Panc1 (cell line): ENCODE measurements around the gene RAB11FIP3. TPM values are rescaled to one million over a fixed set of nuclear protein-coding genes. Genes with fewer than 3 reads are reported as not detected.
A peak's percentile ranks its signal among the peaks of the same experiment; 100 is the strongest.

Source experiments
- ATAC-seq: fragments of 200-7000 bp; cut with Tn5 transposase; 2 replicates; pipeline ENCODE4 v1.9.1; 2020; ENCODE audit warnings: mild to moderate bottlenecking, moderate library complexity
- Bru-seq: library from RNA; stranded (reverse); fragments of 400-500 nt; gene quantifications from one replicate; lab custom pipeline; 2021; lab: Mats Ljungman, UMichigan
- BruChase-seq, 2 experiments: library from RNA; stranded (reverse); fragments of 400-500 nt; gene quantifications; one replicate each; lab custom pipeline; 2021; lab: Mats Ljungman, UMichigan
- BruUV-seq: library from RNA; stranded (reverse); fragments of 400-500 nt; replicated peaks from 2 replicates; lab custom pipeline; 2021; lab: Mats Ljungman, UMichigan
- CTCF ChIA-PET: fragments of 300-600 bp; sonication (Branson Sonifier 250); formaldehyde crosslinking; loops from one replicate; lab custom pipeline; 2022; ENCODE audit warnings: antibody characterized with exemption; lab: Charles Lee
- POLR2A ChIA-PET: fragments of 300-600 bp; sonication (Branson Sonifier 250); formaldehyde crosslinking; loops from one replicate; lab custom pipeline; 2022; ENCODE audit warnings: antibody characterized with exemption; lab: Charles Lee
- DNase-seq: peaks from one replicate; pipeline ENCODE4 v3.0.0-alpha.2; 2010; ENCODE audit warnings: low read depth, low spot score
- H3K27ac ChIP-seq: 2 replicates; pipeline ENCODE4 v1.5.1; 2011; ENCODE audit warnings: mild to moderate bottlenecking, low read length, inconsistent platforms
- H3K27me3 ChIP-seq: fragments of 200-500 bp; sonication (Bioruptor generic); 2 replicates; pipeline ENCODE4 v1.6.0; 2014; ENCODE audit warnings: low read length, inconsistent platforms; ENCODE audit not compliant: control insufficient read depth, insufficient read depth
- H3K36me3 ChIP-seq: fragments of 200-500 bp; sonication (Bioruptor generic); 2 replicates; pipeline ENCODE4 v1.5.1; 2014; ENCODE audit warnings: inconsistent platforms, mild to moderate bottlenecking, low read length, moderate library complexity; ENCODE audit not compliant: control insufficient read depth, insufficient read depth
- H3K4me1 ChIP-seq: 2 replicates; pipeline ENCODE4 v1.5.1; 2011; ENCODE audit warnings: inconsistent platforms, mild to moderate bottlenecking, low read length, moderate library complexity; ENCODE audit not compliant: control insufficient read depth, insufficient read depth
- H3K4me3 ChIP-seq, 2 experiments: 2 replicates each; pipeline ENCODE4 v1.5.1; 2011 to 2012; ENCODE audit warnings: low read depth in 2 of 2, low read length in 2 of 2, mild to moderate bottlenecking in 2 of 2, inconsistent platforms in 1 of 2, moderate library complexity in 1 of 2
- H3K9me3 ChIP-seq: fragments of 200-500 bp; sonication (Bioruptor generic); 2 replicates; pipeline ENCODE4 v1.5.1; 2014; ENCODE audit warnings: low read depth, mild to moderate bottlenecking, inconsistent platforms, low read length, moderate library complexity; ENCODE audit not compliant: control insufficient read depth, insufficient read depth
- POLR2AphosphoS5 ChIP-seq: IDR thresholded peaks from 2 replicates; pipeline ENCODE4 v1.6.1; 2012; ENCODE audit warnings: mild to moderate bottlenecking, low read depth, low read length, moderate library complexity
- SIN3A ChIP-seq: IDR thresholded peaks from 2 replicates; pipeline ENCODE4 v1.6.1; 2012; ENCODE audit warnings: low read depth, mild to moderate bottlenecking, low read length, moderate library complexity, borderline replicate concordance; ENCODE audit not compliant: insufficient read depth
- TCF7L2 ChIP-seq: IDR thresholded peaks from 2 replicates; pipeline ENCODE4 v1.6.1; 2011; ENCODE audit warnings: mild to moderate bottlenecking, low read depth, low read length, inconsistent platforms
- in situ Hi-C: cut with HindIII; loops from 2 replicates; pipeline ENCODE4 v1.10.0; 2016; ENCODE audit warnings: low sequenced_read_pairs, low pct_unique_long_range_greater_than_20kb
- intact Hi-C: fragments of 100-400 bp; cut with micrococcal nuclease; formaldehyde crosslinking; loops from one replicate; pipeline ENCODE4 v1.10.0; 2022; ENCODE audit not compliant: unreplicated experiment
- long read RNA-seq: library from polyadenylated mRNA; unstranded; transcript quantifications from one replicate; pipeline ENCODE4 v2.0.0, GENCODE V29; 2021; ENCODE audit not compliant: unreplicated experiment
- polyA plus RNA-seq: library from polyadenylated mRNA; unstranded; fragments of >200 nt; gene quantifications from one replicate; pipeline ENCODE4 v1.2.1, GENCODE V29; 2012; ENCODE audit warnings: missing spikeins; ENCODE audit not compliant: insufficient read length
- total RNA-seq: library from RNA; stranded (reverse); gene quantifications from one replicate; pipeline ENCODE4 v1.2.1, GENCODE V29; 2021; ENCODE audit not compliant: unreplicated experiment
- TF ChIP-seq, protein P1 (sequence below): fragments of 450-650 bp; IDR thresholded peaks from 2 replicates; pipeline ENCODE4 v1.5.1; 2017; ENCODE audit warnings: mild to moderate bottlenecking
- TF ChIP-seq, protein P2 (sequence below), 2 experiments: IDR thresholded peaks; 2 replicates each; pipeline ENCODE4 v1.6.1; 2011 to 2012; ENCODE audit warnings: low read depth in 2 of 2, control low read depth in 1 of 2, low read length in 1 of 2, mild to moderate bottlenecking in 1 of 2, moderate library complexity in 1 of 2; ENCODE audit not compliant: insufficient read depth in 1 of 2

Gene RAB11FIP3, protein sequence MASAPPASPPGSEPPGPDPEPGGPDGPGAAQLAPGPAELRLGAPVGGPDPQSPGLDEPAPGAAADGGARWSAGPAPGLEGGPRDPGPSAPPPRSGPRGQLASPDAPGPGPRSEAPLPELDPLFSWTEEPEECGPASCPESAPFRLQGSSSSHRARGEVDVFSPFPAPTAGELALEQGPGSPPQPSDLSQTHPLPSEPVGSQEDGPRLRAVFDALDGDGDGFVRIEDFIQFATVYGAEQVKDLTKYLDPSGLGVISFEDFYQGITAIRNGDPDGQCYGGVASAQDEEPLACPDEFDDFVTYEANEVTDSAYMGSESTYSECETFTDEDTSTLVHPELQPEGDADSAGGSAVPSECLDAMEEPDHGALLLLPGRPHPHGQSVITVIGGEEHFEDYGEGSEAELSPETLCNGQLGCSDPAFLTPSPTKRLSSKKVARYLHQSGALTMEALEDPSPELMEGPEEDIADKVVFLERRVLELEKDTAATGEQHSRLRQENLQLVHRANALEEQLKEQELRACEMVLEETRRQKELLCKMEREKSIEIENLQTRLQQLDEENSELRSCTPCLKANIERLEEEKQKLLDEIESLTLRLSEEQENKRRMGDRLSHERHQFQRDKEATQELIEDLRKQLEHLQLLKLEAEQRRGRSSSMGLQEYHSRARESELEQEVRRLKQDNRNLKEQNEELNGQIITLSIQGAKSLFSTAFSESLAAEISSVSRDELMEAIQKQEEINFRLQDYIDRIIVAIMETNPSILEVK
- total RNA-seq (57.3 TPM), Bru-seq, nascent RNA (percentile 63 among the genes with signal in this experiment), BruChase-seq, experiment 1, labeled RNA remaining after a 2-hour chase (percentile 68 among the genes with signal in this experiment), BruChase-seq, experiment 2, labeled RNA remaining after a 6-hour chase (percentile 73 among the genes with signal in this experiment)
- 65.7 TPM for polyA plus RNA-seq
- long read RNA-seq, full-length matches to known transcripts, result 74 of 162 reads
- long read RNA-seq, partial matches to known transcripts, result 34 of 162 reads
- long read RNA-seq, other reads (novel, unspliced or antisense), result 54 of 162 reads

DNA sequence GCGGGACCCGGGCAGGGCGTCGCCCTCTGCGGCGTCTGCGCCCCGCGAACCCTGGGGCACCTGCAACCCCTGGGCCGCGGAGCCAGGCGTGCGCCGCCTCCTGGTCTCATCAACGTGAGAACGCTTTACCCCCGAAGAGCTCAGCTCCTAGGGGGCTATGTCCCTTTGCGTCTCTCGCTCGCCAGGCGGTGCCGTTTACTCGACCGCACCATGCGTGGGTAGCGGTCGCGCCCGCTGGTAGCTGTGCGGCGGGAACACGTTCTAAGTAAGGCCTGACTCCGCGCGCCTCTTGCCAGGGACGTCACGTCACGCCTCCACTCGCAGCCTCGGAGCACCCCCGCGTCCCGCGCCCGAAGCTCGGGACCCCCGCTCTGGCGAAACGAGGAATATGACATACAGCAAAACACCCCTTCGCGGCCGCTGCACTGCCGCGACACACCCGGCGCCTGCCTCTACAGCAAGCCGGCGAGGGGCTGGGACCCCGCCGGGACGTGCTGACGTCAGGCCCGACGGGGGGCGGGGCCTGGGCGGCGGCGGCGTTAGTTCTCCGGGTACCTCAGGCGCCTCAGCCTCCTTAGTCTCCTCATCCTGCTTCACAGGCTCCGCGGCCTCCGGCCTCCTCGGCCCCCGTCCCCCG, at the start of gene RAB11FIP3:
Gene RAB11FIP3 (plus strand): TSS at position 568 of the 637 bp plus-strand sequence. CDS start 358 bp downstream, outside the sequence.
- H3K4me1 ChIP-seq, result peaks cover 28% of the 10 kb centered on the region
- POLR2A ChIA-PET, result interaction anchor here (0.6 kb wide), 1 partner anchor 24 kb away, joined by 9 read pairs; no protein-coding TSS in a partner anchor
- no peaks in the 10 kb centered on the region for H3K9me3 ChIP-seq
- CTCF ChIA-PET, result no interaction called here
- no peaks in the 10 kb centered on the region for H3K36me3 ChIP-seq
- TF ChIP-seq TCF7L2, result peak; percentile 76
- TF ChIP-seq, protein P1, sequence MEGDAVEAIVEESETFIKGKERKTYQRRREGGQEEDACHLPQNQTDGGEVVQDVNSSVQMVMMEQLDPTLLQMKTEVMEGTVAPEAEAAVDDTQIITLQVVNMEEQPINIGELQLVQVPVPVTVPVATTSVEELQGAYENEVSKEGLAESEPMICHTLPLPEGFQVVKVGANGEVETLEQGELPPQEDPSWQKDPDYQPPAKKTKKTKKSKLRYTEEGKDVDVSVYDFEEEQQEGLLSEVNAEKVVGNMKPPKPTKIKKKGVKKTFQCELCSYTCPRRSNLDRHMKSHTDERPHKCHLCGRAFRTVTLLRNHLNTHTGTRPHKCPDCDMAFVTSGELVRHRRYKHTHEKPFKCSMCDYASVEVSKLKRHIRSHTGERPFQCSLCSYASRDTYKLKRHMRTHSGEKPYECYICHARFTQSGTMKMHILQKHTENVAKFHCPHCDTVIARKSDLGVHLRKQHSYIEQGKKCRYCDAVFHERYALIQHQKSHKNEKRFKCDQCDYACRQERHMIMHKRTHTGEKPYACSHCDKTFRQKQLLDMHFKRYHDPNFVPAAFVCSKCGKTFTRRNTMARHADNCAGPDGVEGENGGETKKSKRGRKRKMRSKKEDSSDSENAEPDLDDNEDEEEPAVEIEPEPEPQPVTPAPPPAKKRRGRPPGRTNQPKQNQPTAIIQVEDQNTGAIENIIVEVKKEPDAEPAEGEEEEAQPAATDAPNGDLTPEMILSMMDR, result no peak
- TF ChIP-seq SIN3A, result peak; percentile 84; the same call in 1 of the 2 replicates
- TF ChIP-seq, protein P2, sequence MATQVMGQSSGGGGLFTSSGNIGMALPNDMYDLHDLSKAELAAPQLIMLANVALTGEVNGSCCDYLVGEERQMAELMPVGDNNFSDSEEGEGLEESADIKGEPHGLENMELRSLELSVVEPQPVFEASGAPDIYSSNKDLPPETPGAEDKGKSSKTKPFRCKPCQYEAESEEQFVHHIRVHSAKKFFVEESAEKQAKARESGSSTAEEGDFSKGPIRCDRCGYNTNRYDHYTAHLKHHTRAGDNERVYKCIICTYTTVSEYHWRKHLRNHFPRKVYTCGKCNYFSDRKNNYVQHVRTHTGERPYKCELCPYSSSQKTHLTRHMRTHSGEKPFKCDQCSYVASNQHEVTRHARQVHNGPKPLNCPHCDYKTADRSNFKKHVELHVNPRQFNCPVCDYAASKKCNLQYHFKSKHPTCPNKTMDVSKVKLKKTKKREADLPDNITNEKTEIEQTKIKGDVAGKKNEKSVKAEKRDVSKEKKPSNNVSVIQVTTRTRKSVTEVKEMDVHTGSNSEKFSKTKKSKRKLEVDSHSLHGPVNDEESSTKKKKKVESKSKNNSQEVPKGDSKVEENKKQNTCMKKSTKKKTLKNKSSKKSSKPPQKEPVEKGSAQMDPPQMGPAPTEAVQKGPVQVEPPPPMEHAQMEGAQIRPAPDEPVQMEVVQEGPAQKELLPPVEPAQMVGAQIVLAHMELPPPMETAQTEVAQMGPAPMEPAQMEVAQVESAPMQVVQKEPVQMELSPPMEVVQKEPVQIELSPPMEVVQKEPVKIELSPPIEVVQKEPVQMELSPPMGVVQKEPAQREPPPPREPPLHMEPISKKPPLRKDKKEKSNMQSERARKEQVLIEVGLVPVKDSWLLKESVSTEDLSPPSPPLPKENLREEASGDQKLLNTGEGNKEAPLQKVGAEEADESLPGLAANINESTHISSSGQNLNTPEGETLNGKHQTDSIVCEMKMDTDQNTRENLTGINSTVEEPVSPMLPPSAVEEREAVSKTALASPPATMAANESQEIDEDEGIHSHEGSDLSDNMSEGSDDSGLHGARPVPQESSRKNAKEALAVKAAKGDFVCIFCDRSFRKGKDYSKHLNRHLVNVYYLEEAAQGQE (IDR thresholded peaks at IDR 0.05; ENCODE audit: insufficient read depth in 1 of 2, low read depth in 2 of 2, low read length in 1 of 2), result no peak
- TF ChIP-seq POLR2AphosphoS5, result peak; percentile 76
- in situ Hi-C loops (no loop called here), intact Hi-C loops (loop anchor here (2.0 kb wide), 1 partner anchor 24 kb away; the partner anchor contains the start of gene DECR2)
- BruUV-seq, result no TSS peak
- no peaks in the 10 kb centered on the region for H3K27me3 ChIP-seq
- H3K27ac ChIP-seq, result peak within 1 kb of the TSS; percentile 88
- ATAC-seq (peak; percentile 95), DNase-seq (peak; percentile 24)
- H3K4me3 ChIP-seq, result peak within 1 kb of the TSS; percentile 73 to 77
